SK-N-SH (cell line): ENCODE results near the gene ZNF790. TPM values are rescaled to one million over a fixed set of nuclear protein-coding genes. Genes with fewer than 3 reads are reported as not detected.

ENCODE experiments used
- CTCF ChIA-PET: fragments of 300-600, 350-600 bp; formaldehyde crosslinking; extraction: SDS; loops from one replicate; lab custom pipeline; 2021; lab: Yijun Ruan, JAX
- POLR2A ChIA-PET: fragments of 350-600 bp; sonication (Branson Sonifier 250); formaldehyde crosslinking; extraction: SDS; loops from one replicate; lab custom pipeline; 2020; ENCODE audit warnings: antibody characterized with exemption, inconsistent platforms; lab: Yijun Ruan, JAX
- DNase-seq: peaks from one replicate; pipeline ENCODE4 v3.0.0; 2012
- H2AFZ ChIP-seq: fragments of 200-600 bp; sonication (generic); 2 replicates; pipeline ENCODE4 v1.8.1; 2016; ENCODE audit warnings: antibody characterized with exemption, mild to moderate bottlenecking, low read depth
- H3F3A ChIP-seq: fragments of 200-600 bp; sonication (generic); replicated peaks from 2 replicates; pipeline ENCODE3; 2016; ENCODE audit warnings: antibody characterized with exemption, mild to moderate bottlenecking; ENCODE audit not compliant: insufficient read depth
- H3K27ac ChIP-seq, 2 experiments: fragments of 200-500 bp in 1 of 2; fragments of 200-600 bp in 1 of 2; sonication (Bioruptor generic) in 1 of 2; sonication (generic), shearing (Covaris generic) in 1 of 2; 2 replicates each; pipeline versions ENCODE4 v1.5.1 to v1.6.1; 2014 to 2016; ENCODE audit warnings: low read depth in 2 of 2, inconsistent platforms in 1 of 2, low read length in 1 of 2, mild to moderate bottlenecking in 1 of 2, mixed read lengths in 1 of 2
- H3K27me3 ChIP-seq: fragments of 200-600 bp; sonication (generic), shearing (Covaris generic); 2 replicates; pipeline ENCODE4 v1.6.1; 2016; ENCODE audit warnings: mixed run types; ENCODE audit not compliant: insufficient read depth
- H3K36me3 ChIP-seq, 2 experiments: fragments of 200-500 bp in 1 of 2; fragments of 200-600 bp in 1 of 2; sonication (Bioruptor generic) in 1 of 2; sonication (generic) in 1 of 2; replicated peaks in 1 of 2; 2 replicates each; pipeline versions ENCODE3 to v1.5.1; 2014 to 2016; ENCODE audit warnings: low read length in 1 of 2, mild to moderate bottlenecking in 1 of 2; ENCODE audit not compliant: insufficient read depth in 2 of 2, control insufficient read depth in 1 of 2
- H3K4me1 ChIP-seq, 2 experiments: fragments of 200-500 bp in 1 of 2; fragments of 200-600 bp in 1 of 2; sonication (Bioruptor generic) in 1 of 2; sonication (generic), shearing (Covaris generic) in 1 of 2; 2 replicates each; pipeline versions ENCODE4 v1.5.1 to v1.6.1; 2014 to 2016; ENCODE audit warnings: low read depth in 1 of 2, low read length in 1 of 2, mixed run types in 1 of 2; ENCODE audit not compliant: insufficient read depth in 2 of 2, control insufficient read depth in 1 of 2
- H3K4me2 ChIP-seq: fragments of 200-600 bp; sonication (generic), shearing (Covaris generic); 2 replicates; pipeline ENCODE4 v1.6.1; 2017; ENCODE audit warnings: mixed run types
- H3K4me3 ChIP-seq, 2 experiments: fragments of 200-500 bp in 1 of 2; fragments of 200-600 bp in 1 of 2; sonication (Bioruptor generic) in 1 of 2; sonication (generic), shearing (Covaris generic) in 1 of 2; 2 replicates each; pipeline versions ENCODE4 v1.5.1 to v1.8.1; 2014 to 2016; ENCODE audit warnings: low read depth in 2 of 2, inconsistent platforms in 1 of 2, low read length in 1 of 2, mild to moderate bottlenecking in 1 of 2, mixed read lengths in 1 of 2, moderate library complexity in 1 of 2
- H3K79me2 ChIP-seq: fragments of 200-600 bp; sonication (generic); 2 replicates; pipeline ENCODE4 v1.8.1; 2017; ENCODE audit warnings: mild to moderate bottlenecking; ENCODE audit not compliant: insufficient read depth
- H3K9ac ChIP-seq: fragments of 200-600 bp; sonication (generic); 2 replicates; pipeline ENCODE4 v1.6.1; 2017; ENCODE audit warnings: mixed run types
- H3K9me2 ChIP-seq: fragments of 200-600 bp; sonication (generic); 2 replicates; pipeline ENCODE4 v1.6.1; 2017; ENCODE audit warnings: mixed run types
- H3K9me3 ChIP-seq: fragments of 200-600 bp; sonication (generic); 2 replicates; pipeline ENCODE4 v1.6.1; 2017; ENCODE audit warnings: mixed run types, mild to moderate bottlenecking, moderate library complexity
- H4K20me1 ChIP-seq: fragments of 200-600 bp; sonication (generic); 2 replicates; pipeline ENCODE4 v1.6.1; 2017; ENCODE audit warnings: mild to moderate bottlenecking, mixed run types; ENCODE audit not compliant: insufficient read depth
- CHD2 ChIP-seq: fragments of 150-350 bp; IDR thresholded peaks from 2 replicates; pipeline ENCODE4 v1.6.1; 2018; ENCODE audit warnings: low read length; ENCODE audit not compliant: partially characterized antibody
- ELF1 ChIP-seq: IDR thresholded peaks from 2 replicates; pipeline ENCODE4 v1.4.0; 2012
- GABPA ChIP-seq: IDR thresholded peaks from 2 replicates; pipeline ENCODE4 v1.4.0; 2012; ENCODE audit warnings: low read depth, mild to moderate bottlenecking
- GATA2 ChIP-seq: sonication (generic); formaldehyde crosslinking; IDR thresholded peaks from 2 replicates; pipeline ENCODE4 v1.5.0; 2020; ENCODE audit warnings: mild to moderate bottlenecking, missing genetic modification reagents
- MXI1 ChIP-seq: IDR thresholded peaks from 2 replicates; pipeline ENCODE4 v1.6.1; 2012; ENCODE audit warnings: mild to moderate bottlenecking, low read depth, low read length, improper control_type of control experiment
- NFIC ChIP-seq: IDR thresholded peaks from 2 replicates; pipeline ENCODE4 v1.4.0; 2012; ENCODE audit warnings: borderline replicate concordance
- RAD21 ChIP-seq: IDR thresholded peaks from 2 replicates; pipeline ENCODE4 v1.6.1; 2012; ENCODE audit warnings: mild to moderate bottlenecking, low read length
- SIN3A ChIP-seq: IDR thresholded peaks from 2 replicates; pipeline ENCODE4 v1.6.1; 2012; ENCODE audit warnings: low read depth, mild to moderate bottlenecking, low read length, moderate library complexity, borderline replicate concordance
- TCF12 ChIP-seq: IDR thresholded peaks from 2 replicates; pipeline ENCODE4 v1.4.0; 2012
- WGBS: methylation state at CpG from one replicate; pipeline ENCODE4 v1.1.6; 2017; ENCODE audit warnings: low lambda C conversion rate; 5-methylcytosine and 5-hydroxymethylcytosine counted together
- polyA plus RNA-seq, 3 experiments: library from polyadenylated mRNA; depleted of rRNA; stranded (reverse); fragments of >200 nt; gene quantifications; 2 replicates each; pipeline ENCODE4 v1.2.3, GENCODE V29; 2012
- TF ChIP-seq, protein P1 (sequence below): IDR thresholded peaks from 2 replicates; pipeline ENCODE4 v1.4.0; 2012; ENCODE audit warnings: low read depth, borderline replicate concordance
- TF ChIP-seq, protein P2 (sequence below): IDR thresholded peaks from 2 replicates; pipeline ENCODE4 v1.6.1; 2012; ENCODE audit warnings: mild to moderate bottlenecking, low read depth, low read length, moderate library complexity
- TF ChIP-seq, protein P3 (sequence below): IDR thresholded peaks from 2 replicates; pipeline ENCODE4; 2012
- TF ChIP-seq, protein P4 (sequence below): IDR thresholded peaks from 2 replicates; pipeline ENCODE4 v1.4.0; 2012; ENCODE audit warnings: low read depth

ZNF790 gene
- polyA plus RNA-seq, 1 of the 3 experiments (the other 2 are of a cell fraction) = 2.2 TPM

DNA sequence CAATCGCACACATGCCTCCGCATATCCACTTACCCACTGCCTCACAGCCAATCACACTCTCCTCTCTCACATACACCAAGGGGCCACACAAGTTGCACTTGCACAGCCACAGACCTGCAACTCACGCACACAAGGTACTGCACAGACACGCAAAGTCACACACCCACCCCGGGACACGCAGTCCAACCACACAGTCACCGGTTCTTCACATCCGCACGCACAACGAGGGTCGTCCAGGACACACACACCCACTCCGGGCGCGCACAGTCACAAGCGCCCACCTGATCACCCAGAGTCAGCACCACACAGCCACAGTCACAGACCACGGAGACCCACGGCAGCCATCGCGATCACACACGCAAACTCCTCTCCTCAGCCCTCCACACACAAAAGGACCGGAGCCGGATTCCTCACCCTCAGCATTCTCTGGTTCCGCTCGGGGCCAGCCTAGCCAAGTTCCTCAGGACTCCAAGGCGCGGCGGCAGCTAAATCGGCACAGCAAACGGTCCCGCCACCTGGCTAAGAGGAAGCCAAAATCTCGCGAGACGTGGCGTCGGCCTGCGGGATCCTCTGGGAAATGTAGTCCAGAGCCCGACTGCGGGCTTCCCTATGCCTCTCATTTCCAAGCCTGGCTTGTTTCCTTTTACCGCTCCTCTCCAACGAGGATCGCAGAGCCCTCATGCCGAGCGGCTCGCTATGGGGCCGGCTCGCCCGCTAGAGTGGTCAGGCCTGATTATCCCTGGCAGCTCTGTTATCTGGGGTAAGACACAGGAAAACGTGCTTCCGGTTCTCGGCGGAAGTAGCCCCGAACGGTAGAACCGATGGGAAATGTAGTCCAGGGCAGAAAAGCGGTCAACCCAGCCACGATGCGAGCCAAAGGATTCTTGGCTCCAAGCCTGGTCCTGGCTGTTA, 65.6 kb downstream of the ZNF790 start, which contains the start of gene ZNF850:
Gene ZNF850 (minus strand): TSS at position 497 of the 912 bp plus-strand sequence. CDS start 10,201 bp downstream, outside the sequence.
- TF ChIP-seq CHD2 = peak; percentile 99
- TF ChIP-seq TCF12 = 0 out of 2 replicates have a peak, but pooled peaks have one; percentile 2
- TF ChIP-seq, protein P1, sequence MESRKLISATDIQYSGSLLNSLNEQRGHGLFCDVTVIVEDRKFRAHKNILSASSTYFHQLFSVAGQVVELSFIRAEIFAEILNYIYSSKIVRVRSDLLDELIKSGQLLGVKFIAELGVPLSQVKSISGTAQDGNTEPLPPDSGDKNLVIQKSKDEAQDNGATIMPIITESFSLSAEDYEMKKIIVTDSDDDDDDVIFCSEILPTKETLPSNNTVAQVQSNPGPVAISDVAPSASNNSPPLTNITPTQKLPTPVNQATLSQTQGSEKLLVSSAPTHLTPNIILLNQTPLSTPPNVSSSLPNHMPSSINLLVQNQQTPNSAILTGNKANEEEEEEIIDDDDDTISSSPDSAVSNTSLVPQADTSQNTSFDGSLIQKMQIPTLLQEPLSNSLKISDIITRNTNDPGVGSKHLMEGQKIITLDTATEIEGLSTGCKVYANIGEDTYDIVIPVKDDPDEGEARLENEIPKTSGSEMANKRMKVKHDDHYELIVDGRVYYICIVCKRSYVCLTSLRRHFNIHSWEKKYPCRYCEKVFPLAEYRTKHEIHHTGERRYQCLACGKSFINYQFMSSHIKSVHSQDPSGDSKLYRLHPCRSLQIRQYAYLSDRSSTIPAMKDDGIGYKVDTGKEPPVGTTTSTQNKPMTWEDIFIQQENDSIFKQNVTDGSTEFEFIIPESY = peak; percentile 100
- TF ChIP-seq, protein P2, sequence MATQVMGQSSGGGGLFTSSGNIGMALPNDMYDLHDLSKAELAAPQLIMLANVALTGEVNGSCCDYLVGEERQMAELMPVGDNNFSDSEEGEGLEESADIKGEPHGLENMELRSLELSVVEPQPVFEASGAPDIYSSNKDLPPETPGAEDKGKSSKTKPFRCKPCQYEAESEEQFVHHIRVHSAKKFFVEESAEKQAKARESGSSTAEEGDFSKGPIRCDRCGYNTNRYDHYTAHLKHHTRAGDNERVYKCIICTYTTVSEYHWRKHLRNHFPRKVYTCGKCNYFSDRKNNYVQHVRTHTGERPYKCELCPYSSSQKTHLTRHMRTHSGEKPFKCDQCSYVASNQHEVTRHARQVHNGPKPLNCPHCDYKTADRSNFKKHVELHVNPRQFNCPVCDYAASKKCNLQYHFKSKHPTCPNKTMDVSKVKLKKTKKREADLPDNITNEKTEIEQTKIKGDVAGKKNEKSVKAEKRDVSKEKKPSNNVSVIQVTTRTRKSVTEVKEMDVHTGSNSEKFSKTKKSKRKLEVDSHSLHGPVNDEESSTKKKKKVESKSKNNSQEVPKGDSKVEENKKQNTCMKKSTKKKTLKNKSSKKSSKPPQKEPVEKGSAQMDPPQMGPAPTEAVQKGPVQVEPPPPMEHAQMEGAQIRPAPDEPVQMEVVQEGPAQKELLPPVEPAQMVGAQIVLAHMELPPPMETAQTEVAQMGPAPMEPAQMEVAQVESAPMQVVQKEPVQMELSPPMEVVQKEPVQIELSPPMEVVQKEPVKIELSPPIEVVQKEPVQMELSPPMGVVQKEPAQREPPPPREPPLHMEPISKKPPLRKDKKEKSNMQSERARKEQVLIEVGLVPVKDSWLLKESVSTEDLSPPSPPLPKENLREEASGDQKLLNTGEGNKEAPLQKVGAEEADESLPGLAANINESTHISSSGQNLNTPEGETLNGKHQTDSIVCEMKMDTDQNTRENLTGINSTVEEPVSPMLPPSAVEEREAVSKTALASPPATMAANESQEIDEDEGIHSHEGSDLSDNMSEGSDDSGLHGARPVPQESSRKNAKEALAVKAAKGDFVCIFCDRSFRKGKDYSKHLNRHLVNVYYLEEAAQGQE = no peak
- TF ChIP-seq GATA2 (CRISPR knock-in tag) = peak; percentile 46; the same call in 1 of the 2 replicates
- TF ChIP-seq RAD21 = no peak
- TF ChIP-seq, protein P3, sequence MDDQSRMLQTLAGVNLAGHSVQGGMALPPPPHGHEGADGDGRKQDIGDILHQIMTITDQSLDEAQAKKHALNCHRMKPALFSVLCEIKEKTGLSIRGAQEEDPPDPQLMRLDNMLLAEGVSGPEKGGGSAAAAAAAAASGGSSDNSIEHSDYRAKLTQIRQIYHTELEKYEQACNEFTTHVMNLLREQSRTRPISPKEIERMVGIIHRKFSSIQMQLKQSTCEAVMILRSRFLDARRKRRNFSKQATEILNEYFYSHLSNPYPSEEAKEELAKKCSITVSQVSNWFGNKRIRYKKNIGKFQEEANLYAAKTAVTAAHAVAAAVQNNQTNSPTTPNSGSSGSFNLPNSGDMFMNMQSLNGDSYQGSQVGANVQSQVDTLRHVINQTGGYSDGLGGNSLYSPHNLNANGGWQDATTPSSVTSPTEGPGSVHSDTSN = no peak
- TF ChIP-seq, protein P4, sequence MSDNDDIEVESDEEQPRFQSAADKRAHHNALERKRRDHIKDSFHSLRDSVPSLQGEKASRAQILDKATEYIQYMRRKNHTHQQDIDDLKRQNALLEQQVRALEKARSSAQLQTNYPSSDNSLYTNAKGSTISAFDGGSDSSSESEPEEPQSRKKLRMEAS = peak; percentile 95
- peak; percentile 60 for TF ChIP-seq NFIC
- peak; percentile 94 for TF ChIP-seq SIN3A
- peak; percentile 78; the same call in 1 of the 2 replicates for TF ChIP-seq MXI1
- TF ChIP-seq ELF1 = peak; percentile 79
- TF ChIP-seq GABPA = peak; percentile 96
- H3K79me2 ChIP-seq = peaks cover 44% of the 10 kb centered on the region
- peak within 1 kb of the TSS; percentile 97 for H2AFZ ChIP-seq
- peak within 1 kb of the TSS; percentile 94 for H3K4me2 ChIP-seq
- ChIA-PET CTCF (no interaction called here), POLR2A (interaction anchor here (0.7 to 1.3 kb wide), 4 partner anchors 25 to 199 kb away, joined by 3 to 4 read pairs (median 3); partner anchors contain the start of genes ZNF461 and ZNF529)
- DNase-seq = peak; percentile 91
- H3K36me3 ChIP-seq = peaks cover 0 to 6% of the 10 kb centered on the region in 2 experiments
- no peaks in the 10 kb centered on the region for H3K27me3 ChIP-seq
- H3K9me3 ChIP-seq = no peaks in the 10 kb centered on the region
- H4K20me1 ChIP-seq = no peaks in the 10 kb centered on the region
- peaks cover 0 to 3% of the 10 kb centered on the region in 2 experiments; a peak in 1 of 4 replicates for H3K4me1 ChIP-seq
- peak within 1 kb of the TSS; percentile 79 to 96 for H3K27ac ChIP-seq
- peaks cover 17% of the 10 kb centered on the region for H3F3A ChIP-seq
- peak within 1 kb of the TSS; percentile 55 to 99 for H3K4me3 ChIP-seq
- WGBS = under 1% methylated on average over 39 of the region's 57 CpGs
- no peaks in the 10 kb centered on the region for H3K9me2 ChIP-seq
- peak within 1 kb of the TSS; percentile 84 for H3K9ac ChIP-seq
